ENCODE measurements around the gene PILRA. TPM values are rescaled to one million over a fixed set of nuclear protein-coding genes. Genes with fewer than 3 reads are reported as not detected.
"Not testable (repeated sequence)": the region's sequence is repeated elsewhere in the genome, so short reads cannot be mapped to it uniquely, and the experiment has no call there.

The PILRA gene
- total RNA-seq, 1 experiment from 2014 or later = 0.61 TPM

DNA sequence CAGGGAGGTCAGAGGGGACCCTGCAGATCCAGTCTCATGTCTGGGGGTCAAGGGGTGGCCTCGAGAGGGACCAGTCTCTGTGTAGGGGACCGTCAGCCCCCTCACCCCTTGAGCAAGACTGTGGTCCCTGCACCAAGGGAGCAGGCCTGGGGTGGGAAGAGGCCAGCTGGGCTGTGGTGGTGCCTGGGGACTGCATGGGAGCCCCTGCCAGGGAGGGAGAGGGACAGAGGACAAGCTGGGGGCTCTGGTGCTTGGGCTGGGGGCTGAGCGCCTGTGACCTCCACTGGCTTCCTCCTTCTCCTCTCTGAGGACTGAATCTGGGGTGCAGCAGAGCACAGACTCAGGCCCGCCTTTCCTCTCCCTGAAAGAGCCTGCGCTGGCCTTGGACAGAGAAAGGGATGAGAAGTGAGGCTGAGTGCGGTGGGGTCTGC, 16.1 kb upstream of the PILRA start:
- DNase-seq (ENCODE audit: low read depth) = no peak

DNA sequence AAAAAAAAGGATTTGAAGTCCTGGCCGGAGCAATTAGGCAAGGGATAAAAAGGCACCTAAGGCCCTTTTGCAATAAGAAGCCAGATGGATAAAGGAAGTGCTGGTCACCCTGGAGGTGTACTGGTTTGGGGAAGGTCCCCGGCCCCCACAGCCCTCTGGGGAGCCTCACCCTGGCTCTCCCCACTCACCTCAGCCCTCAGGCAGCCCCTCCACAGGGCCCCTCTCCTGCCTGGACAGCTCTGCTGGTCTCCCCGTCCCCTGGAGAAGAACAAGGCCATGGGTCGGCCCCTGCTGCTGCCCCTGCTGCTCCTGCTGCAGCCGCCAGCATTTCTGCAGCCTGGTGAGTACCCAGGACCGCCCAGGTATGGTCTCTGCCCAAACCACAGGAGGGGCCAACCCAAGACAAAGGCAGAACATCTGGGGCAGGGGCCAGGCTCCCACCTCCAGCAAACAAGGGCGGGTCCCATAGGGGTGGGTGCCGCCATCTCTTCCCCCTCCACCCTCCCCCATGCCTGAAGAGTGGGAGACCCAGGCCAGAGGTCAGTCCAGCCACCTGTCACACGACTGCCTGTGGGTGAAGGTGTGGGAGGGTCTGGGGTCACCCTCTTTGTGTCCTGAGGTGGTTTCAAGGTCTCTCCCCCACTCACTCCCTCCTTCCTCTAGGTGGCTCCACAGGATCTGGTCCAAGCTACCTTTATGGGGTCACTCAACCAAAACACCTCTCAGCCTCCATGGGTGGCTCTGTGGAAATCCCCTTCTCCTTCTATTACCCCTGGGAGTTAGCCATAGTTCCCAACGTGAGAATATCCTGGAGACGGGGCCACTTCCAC, 15.0 kb upstream of the PILRA start, which contains the start of gene PILRB:
Gene PILRB, plus strand, starts transcription at position 91 of the 830 bp plus-strand sequence. Its CDS starts 186 bp downstream, at position 277.
- no peak for DNase-seq (ENCODE audit: low read depth)

DNA sequence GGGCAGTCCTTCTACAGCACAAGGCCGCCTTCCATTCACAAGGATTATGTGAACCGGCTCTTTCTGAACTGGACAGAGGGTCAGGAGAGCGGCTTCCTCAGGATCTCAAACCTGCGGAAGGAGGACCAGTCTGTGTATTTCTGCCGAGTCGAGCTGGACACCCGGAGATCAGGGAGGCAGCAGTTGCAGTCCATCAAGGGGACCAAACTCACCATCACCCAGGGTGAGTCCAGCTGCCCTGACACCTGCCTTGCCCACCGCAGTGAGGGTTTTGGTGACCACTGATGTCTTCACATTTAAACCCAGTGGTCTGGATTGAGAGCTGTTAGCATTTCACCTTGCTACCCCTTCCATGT, 14.5 kb upstream of the PILRA start:
- DNase-seq (ENCODE audit: low read depth) = no peak

DNA sequence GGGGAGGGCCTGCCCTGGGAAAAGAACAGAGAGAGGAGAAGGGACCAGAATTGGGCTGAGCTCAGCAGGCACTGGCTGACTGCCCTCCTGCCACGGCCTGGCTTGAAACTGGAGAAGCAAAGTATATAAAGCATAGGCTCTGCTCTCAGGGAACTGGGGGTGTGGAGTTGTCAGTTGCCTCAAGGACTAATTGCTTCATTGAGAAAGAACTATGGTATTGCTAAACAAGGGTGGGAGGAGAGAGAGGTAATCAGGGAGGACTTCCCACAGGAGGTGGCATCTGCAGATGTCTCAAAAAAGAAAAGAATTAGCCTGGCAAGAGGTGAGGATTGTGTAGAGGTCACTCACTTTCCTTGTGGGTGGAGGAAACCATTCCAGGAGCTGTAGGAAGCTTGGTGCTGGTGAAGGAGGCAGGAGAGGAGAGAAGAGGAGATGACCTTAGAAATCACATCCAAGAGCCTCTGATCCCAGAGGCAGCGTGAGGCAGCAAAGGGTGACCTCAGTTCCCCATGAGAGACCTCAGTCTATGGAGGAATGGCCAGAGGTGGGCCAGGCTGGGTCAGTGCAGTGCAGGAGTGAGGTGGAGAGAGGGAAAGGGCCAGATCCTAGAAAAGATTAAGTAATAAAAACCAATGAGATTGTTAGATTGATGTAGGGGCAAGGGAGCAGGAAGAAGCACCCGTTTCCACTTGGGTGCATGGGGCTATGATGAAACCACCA, 13.0 kb upstream of the PILRA start:
- DNase-seq (ENCODE audit: low read depth) = no peak

DNA sequence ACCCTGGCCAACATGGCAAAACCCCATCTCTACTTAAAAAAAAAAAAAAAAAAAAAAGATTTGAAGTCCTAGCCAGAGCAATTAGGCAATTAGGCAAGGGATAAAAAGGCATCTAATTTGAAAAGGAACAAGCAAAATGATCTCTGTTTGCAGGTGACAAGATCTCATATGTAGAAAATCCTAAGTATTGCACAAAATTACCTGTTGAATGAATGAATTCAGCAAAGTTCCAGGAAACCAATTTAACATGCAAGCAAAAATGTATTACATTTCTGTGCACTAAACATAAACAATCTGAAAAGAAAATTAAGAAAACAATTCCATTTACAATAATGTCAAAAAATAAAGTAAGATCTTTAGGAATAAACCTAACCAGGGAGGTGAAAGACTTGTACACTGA, 10.2 kb upstream of the PILRA start:
- DNase-seq (ENCODE audit: low read depth) = no peak

DNA sequence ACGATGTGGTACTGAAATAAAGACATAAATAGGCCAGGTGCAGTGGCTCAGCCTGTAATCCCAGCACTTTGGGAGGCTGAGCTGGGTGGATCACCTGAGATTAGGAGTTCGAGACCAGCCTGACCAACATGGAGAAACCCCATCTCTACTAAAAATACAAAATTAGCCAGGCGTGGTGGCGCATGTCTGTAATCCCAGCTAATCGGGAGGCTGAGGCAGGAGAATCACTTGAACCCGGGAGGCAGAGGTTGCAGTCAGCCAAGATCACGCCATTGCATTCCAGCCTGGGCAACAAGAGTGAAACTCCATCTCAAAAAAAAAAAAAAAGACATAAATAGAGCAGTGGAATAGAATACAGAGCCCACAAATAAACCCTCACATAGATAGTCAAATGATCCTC, 9.5 kb upstream of the PILRA start:
- DNase-seq (ENCODE audit: low read depth) = not testable (repeated sequence)

DNA sequence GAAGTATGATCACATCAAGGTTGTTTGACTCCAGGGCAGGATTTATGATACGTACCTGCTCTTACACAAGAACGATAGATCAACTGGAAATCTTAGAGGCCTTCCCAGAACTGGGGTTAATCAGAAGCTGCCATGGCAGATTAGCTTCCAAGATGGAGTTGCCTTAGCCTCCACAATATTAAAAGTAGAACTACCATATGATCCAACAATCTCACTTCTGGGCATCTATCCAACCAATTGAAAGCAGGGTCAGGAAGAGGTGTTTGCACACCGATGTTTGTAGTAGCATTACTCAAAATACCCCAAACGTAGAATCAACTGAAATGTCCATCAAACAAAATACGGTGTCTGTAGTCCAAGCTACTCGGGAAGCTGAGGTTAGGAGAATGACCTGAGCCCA, 8.8 kb upstream of the PILRA start:
- no peak for DNase-seq (ENCODE audit: low read depth)

DNA sequence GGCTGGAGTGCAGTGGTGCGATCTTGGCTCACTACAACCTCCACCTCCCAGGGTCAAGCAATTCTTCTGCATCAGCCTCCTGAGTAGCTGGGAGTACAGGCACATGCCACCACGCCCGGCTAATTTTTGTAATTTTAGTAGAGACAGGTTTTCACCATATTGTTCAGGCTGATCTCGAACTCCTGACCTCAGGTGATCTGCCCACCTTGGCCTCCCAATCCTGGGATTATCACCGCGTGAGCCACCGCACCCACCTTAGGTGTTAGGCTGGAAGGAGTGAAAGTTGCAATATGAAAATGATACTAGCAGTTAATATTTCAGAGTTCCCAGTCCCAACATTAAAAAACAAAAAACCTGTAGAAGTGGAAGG, 7.3 kb upstream of the PILRA start:
- not testable (repeated sequence) for DNase-seq (ENCODE audit: low read depth)

DNA sequence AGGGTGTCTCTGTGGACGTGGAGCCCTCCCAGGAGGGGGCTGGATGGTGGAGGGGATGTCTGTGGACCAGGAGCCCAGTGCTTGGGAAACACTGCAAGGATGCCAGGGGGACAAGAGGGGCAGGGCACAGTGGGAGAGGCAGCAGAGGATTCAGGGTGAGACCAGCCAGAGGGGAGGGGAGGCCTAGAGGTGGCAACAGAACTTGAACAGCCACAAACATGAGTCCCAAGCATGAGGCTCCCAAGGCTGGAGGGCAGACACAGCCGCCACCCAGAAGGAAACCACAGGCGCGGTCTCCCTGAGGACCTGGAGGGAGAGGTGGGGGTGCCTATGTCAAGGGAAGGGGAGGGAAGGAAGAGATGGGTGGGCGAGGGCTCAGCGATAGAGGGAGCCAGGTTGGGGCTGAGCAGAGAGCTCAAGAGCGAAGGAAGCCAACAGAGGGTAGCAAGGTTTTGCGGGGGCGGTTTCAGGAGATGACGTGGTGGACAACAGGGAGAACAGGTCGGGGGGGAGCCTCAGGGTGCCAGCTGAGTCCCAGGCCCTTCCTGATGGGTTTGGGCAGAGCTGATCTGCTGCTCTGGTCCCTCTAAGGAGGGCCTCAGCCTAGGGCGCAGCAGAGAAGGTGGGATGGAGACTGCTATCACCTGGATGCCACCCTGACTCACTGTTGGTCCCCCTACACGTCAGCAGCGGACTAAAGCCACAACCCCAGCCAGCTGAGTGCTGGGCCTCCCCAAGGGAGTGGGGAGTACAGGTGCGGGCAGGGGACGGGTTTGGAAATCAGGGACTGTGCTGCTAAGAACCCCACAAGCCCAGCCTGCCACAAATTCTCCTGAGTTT, 6.7 kb upstream of the PILRA start:
- DNase-seq (ENCODE audit: low read depth) = no peak

DNA sequence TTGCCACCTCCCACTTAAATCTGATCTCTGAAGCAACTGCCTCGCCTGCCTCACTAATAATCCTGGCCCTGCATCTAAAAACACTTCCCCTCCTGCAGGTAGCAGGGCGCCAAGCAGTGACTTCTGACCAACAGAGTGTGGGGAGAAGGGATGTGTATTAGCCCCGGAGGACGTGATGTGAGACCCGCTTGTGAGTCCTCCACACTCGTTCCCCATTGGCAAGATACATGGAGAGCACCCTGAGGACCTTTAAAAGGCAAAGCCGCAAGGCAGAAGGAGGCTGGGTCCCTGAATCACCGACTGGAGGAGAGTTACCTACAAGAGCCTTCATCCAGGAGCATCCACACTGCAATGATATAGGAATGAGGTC, 6.1 kb upstream of the PILRA start:
- no peak for DNase-seq (ENCODE audit: low read depth)

DNA sequence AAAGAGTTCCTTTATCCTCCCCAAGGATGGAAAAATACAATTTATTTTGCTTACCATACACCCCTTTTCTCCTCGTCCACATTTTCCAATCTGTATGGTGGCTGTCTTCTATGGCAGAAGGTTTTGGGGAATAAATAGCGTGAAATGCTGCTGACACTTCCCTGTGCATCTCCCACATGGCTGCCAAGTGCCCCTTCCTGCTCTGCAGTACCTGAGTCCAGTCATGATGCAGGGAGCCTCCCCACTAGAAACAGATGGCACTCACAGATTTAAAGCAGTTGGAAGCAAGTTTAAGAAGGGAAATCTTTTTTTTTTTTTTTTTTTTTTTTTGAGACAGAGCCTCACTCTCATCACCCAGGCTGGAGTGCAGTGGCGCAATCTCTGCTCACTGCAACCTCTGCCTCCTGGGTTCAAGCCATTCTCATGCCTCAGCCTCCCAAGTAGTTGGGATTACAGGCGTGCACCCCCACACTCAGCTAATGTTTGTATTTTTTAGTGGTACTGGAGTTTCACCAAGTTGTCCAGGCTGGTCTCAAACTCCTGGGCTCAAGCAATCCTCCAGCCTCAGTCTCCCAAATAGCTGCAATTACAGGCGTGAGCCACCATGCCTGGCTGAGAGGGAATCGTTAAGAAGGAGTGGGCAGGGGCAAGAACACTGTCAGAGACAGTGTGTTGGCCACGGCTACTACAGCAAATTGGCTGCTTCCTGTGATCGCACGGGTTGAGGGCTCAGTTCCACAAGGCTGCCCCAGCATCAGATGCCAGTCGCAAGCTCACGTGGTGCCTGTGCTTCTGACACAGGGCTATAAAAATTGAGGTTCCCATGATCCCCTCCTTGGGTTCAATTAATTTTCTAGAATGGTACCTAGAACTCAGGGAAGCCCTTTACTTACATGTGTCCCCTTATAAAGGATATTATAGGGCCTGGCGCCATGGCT, 5.3 kb upstream of the PILRA start:
- DNase-seq (ENCODE audit: low read depth) = no peak

DNA sequence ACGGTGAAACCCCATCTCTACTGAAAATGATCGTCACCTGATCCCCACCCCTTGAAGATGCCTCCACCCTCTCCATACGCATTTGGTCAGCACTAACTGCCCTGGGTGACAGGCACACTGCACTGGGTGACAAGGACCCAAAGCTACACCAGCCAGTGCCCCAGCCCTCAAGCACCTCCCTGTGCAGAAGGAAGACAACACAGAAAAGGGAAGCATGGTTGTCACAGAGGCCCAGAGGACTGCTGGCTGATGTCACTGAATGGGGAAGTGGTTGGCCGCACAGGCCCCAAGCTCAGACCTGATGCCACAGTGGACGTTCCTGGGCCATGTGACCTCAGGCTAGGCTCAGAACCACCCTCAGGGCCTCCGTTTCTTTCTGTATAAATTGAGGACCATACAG, 4.2 kb upstream of the PILRA start:
- no peak for DNase-seq (ENCODE audit: low read depth)

DNA sequence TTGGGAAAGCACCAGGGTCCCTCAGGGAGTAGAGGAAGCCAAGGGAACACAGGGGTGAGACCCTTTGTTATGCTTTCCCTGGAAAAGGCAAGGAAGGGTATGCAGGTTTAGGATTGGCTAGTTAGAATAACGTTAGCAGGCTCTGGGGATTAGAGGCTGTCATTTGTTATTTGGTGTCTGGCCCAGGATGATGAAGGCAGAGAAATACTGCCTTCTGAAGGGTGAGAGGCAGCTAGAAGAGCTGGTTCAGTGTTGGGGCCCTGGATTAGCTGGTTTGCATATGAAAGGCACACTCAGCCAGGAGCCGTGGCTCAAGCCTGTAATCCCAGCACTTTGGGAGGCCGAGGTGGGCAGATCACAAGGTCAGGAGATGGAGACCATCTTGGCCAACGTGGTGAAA, 3.0 kb upstream of the PILRA start:
- no peak for DNase-seq (ENCODE audit: low read depth)

DNA sequence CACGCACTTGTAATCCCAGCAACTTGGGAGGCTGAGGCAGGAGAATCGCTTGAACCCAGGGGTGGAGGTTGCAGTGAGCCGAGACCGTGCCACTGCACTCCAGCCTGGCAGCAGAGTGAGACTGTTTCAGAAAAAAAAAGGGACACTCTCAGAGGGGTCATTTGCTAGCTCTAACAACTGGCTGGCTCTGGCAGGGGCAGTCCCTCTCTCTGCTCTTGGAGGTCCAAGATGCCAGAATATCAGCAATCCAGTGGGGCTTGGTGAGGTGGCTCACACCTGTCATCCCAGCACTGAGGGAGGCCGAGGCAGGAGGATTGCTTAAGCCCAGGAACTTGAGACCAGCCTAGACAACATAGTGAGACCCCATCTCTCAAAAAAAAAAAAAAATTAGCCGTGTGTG, 2.5 kb upstream of the PILRA start:
- DNase-seq (ENCODE audit: low read depth) = no peak

DNA sequence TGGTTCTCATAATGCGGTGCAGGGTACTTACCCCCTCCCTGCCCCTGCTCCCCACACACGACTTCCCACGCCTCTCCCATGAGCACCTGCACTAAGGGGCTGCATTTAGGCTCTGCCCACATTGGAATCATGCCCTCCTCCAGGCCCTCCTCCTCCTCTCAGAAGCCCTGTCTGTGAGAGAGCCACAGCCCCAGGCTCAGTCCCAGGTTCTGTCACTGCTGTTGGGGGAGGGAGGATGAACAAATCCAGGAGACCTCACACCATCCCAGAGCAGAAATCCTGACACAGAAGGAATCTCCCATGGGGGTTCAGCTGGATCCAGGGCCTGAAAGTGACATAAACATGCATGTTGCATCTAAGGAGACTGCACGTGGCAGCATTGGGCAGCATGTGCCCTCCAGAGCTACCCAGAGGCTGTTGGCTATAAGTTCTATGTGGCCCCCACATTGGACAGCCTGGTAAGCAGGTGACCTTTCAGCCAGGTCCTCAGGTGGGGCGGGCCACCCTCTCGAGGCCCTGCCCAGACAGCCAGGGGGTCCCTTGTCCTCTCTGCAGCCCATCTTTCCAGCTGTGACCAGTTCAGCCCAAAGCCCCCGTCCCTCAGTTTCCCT, 1.6 kb upstream of the PILRA start:
- no peak for DNase-seq (ENCODE audit: low read depth)

DNA sequence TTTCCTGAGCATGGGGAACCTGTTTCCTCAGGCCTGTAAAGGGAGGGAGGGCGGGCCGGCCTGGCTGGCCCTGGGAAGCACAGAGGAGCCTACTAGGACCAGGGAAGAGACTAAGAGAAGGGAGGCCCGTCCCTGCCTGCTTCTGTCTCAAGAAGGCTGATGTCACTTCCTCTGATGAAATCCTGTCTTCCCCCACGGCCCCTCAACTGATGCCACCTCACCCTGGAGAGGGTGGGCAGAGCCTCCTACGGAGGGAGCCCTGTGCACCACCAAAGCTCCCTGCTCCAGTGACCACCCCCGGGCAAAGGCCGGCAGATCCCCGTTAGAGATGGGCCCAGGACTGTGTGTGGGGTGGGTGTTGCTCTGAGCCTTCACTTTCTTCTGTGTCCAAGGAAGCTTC, 1.0 kb upstream of the PILRA start:
- DNase-seq (ENCODE audit: low read depth) = peak; percentile 67

DNA sequence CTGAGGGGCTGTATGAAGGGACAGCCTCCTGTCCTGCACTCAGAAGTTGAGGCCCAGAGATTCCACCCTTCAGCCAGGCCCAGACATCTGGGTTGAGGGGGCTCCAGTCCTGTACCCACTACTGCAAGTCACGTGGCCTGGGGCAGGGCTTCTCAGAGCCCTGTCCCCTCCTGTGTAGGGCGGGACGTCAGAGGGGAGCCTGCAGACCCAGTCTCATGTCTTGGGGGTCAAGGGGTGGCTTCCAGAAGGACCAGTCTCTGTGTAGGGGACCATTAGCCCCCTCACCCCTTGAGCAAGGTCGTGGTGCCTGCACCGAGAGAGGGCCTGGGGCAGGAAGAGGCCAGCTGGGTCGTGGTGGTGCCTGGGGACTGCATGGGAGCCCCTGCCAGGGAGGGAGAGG, 593 bp upstream of the PILRA start:
- DNase-seq (ENCODE audit: low read depth) = no peak

DNA sequence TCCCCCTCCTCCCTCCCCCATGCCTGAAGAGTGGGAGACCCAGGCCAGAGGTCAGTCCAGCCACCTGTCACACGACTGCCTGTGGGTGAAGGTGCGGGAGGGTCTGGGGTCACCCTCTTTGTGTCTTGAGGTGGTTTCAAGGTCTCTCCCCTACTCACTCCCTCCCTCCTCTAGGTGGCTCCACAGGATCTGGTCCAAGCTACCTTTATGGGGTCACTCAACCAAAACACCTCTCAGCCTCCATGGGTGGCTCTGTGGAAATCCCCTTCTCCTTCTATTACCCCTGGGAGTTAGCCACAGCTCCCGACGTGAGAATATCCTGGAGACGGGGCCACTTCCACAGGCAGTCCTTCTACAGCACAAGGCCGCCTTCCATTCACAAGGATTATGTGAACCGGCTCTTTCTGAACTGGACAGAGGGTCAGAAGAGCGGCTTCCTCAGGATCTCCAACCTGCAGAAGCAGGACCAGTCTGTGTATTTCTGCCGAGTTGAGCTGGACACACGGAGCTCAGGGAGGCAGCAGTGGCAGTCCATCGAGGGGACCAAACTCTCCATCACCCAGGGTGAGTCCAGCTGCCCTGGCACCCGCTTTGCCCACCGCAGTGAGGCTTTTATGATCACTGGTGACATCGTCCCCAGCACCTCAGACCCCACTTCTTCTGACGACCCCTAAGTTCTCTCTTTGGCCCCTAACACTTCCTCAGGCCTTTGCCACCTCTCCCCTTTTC, 747 bp downstream of the PILRA start:
- not testable (repeated sequence) for DNase-seq (ENCODE audit: low read depth)

DNA sequence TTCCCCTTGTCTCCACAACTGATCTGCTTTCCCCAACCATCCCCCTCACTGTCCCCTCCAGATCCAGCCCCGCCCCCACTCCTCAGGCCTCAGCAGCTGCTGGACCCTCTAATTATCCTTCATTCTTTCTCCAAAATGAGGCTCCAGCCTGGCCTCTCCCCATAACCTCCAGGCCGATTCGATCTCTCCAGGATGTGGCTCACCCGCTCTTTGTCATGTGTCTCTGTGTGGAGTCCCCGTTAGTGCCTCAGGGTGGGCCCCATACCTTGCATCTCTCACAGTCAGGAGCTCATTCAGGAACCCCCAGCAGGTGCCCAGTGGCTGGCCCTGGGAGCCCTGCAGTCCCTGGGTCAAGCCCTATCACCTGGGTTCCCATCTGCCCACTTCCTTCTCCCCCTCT, 1.3 kb downstream of the PILRA start:
- no peak for DNase-seq (ENCODE audit: low read depth)

DNA sequence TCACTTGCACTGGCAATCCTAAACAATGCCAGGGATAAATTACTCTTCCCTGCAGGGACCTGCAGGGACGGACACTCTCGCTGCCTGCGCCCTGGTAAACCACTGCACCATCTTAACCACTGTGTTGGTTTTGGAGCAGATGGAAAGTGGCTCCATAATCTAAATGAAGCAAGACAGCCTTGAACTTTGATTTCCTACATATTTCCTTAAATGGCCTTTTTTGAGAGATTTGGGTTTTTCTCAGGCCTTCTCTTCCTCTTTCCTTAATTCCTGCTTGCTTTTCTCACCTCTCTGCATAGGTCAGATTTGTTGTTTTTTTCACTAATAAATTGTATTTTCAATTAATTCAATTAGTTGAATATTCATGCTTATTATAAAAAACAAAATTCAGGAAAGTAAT, 2.8 kb downstream of the PILRA start:
- DNase-seq (ENCODE audit: low read depth) = no peak

Data from HT1080 (cell line).